NCI-H128 (cell line): ENCODE results near the gene NPAS3.

Source experiments
- DNase-seq: peaks from one replicate; lab custom pipeline; 2025; ENCODE audit not compliant: unreplicated experiment; lab: John Stamatoyannopoulos, UW

Gene NPAS3

DNA sequence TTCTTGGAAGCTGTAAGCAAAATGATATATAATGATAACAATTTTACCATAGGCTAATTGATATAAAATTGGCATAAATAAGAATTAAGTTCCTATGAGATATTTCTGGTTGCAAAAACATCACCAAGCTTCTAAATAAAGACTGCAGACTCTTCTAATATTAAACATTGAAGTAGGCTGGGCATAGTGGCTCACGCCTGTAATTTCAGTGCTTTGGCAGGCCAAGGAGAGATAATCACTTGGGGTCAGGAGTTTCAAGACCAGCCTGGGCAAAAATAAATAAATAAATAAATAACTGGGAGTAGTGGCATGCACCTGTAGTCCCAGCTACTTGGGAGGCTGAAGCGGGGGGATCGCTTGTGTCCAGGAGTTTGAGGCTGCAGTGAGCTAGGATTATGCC is 71.8 kb downstream of the NPAS3 start:
- no peak for DNase-seq

DNA sequence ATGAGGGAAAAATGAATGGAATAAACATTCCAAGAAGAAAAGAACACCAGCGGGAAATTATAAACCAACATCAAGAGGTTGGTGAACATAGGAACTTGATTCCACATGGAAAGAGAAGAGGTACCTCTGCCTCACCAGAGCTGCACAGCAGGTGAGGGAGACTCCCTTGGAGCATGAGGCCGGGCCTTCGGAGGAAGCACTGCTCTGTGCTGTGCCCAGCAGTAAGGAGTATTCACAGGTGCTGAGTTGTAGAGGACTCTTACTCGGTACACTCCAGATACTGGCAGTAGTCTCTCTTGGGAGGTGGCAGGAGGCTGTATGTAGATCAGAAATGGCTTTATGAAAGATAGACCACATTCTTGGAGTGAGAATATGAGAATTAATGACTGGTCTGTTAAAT is 76.0 kb downstream of the NPAS3 start:
- DNase-seq: no peak

DNA sequence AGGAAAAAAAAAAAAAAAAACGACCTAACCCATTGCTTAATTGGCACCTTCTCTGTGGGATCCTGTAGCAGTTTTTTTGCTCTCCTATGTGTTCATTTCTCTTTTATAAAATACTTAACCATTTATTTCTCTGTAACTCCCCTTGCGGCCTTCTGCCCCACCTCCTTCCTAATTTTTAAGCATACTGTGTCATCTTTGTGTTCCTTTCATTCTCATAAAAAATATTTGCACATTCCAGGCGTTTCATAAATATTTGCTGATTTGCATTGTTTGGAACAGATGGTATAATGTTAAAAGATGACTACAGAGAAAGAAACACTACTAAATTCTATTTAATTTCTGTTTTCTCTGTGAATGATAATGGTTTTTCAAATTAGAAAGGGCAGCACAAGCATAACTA is 77.9 kb downstream of the NPAS3 start:
- DNase-seq: no peak

DNA sequence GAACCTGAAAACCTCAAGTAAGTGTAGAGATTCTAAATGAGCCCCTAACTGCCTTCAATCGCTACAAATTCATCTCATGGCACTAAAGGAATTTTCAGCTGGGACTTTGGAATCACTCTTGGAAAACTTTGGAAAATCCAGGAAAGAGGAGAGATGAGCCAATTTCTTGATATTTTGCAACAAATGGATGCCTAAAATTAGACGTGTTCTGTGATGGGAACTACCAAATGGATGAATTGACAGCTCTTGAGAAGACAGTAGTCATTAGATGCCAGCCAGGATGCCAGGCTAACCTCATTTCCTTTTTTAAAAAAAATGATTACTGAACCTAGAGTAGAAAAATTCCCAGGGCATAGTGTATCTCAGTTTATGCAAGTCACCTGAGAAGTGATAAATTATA is 78.3 kb downstream of the NPAS3 start:
- DNase-seq: no peak

DNA sequence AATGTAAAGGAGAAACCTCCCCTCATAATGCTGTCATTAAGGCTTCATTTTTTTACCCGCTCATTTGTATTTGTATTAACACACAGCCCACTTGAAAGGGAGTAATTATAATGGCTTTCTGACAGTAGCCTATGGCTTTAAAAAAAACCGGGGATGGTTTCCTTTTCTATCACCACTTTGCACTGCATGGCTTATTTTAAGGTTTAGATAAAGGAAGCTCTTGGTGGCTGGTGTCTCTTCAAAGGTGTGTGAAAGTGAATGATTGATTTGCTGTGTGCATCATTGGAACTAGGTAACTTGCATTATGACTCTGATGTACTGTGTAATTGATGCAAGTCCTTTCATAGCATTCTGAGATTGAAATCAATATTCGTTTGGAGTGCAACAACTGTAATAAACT is 80.7 kb downstream of the NPAS3 start:
- no peak for DNase-seq

DNA sequence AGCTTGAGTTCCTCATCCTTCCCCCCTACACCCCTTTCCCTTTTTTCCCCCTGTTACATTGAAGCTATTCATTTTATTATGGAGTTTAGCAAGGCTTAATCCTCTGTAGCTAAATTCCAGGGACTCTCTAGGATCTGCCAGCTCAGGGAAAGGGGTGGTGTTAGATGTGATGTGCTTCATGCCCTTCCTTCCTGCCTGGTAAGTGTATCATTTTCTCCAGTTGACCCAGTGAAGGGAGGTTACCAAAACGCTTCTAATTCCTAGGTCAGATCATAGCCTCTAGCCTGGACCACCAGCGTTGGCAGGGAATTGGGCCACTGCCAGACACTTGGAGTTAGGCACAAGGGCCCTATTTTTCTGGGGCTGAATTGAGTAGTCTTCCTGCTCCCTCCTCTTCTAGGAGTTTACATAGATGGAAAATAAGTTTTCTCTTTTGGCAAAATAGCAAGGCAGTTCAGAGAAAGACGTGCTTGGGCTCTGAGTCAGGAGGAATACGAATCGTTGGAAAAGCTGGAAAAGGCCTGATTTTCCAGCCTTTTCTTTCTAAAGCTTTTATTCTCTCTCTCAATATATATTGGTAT is 88.3 kb downstream of the NPAS3 start:
- DNase-seq: no peak

DNA sequence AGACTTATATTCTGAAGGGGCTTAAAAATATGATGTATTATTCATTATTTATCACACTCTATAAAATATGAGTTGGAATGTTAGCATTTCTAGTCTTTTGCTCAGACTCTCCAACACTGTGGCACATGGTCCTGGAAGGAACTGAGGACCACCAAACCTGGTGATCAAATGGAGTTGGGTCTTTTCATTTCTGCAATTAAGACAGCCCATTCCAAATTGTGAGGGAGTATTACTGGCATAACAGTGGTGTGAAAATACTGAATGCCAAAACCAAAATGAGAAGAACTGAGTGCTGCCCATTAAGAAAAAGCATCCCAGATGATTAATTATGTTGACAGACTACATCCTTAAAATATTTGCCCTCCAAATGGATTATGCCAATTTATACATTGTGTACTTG is 90.8 kb downstream of the NPAS3 start:
- no peak for DNase-seq

DNA sequence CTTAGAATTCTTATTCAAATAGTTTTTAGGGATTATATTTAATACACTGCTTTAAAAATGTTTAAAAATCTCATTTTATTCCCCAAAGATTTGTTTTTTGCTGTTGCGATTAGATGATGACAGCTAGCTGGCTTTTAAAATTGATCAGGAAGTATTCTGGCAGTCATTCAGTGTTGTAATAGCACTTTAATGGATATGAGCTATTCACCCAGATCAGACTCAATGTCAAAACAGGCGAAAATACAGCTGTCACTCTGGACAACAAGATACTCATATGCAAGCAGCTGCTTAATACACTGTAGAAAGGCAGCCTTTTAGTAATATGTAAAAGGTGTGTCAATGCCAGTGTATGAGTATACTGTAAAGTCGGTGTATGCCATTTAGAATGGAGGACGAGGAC is 91.7 kb downstream of the NPAS3 start:
- no peak for DNase-seq

DNA sequence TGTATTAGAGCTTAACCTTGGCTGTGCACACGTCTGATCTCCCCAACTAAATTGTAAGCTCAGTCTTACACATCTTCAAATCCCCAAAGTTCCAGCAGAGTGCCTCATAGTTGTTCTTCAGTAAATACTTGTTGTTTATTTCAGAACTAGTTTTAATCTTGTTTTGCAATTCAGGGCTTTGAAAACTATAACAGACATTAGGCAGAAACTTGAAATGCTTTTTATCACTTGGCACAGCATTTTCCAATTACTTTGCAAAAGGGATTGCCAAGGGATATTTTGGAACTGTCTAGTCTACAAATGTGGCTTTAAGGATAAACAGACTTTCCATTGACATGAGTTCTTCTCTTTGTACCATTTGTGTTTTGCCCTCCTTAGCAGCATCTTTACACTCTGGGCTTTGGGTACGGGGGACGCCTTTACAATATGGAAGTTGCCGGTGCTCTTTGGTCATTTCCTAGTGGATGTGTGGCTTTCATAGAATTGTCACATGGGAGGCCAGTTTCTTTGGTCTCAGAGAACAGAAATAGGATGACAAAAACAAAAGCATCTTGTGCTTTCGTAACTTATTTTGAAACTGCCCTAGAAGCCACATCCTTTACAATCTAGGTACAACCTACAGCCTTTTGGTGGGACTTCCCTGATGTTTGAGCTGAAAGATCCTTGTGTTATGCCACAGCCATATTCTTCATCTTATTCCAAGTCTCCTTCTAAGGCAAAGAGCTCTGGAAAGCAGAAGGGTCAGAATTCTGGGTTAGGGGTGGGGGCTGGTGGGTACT is 96.9 kb downstream of the NPAS3 start:
- DNase-seq: no peak

DNA sequence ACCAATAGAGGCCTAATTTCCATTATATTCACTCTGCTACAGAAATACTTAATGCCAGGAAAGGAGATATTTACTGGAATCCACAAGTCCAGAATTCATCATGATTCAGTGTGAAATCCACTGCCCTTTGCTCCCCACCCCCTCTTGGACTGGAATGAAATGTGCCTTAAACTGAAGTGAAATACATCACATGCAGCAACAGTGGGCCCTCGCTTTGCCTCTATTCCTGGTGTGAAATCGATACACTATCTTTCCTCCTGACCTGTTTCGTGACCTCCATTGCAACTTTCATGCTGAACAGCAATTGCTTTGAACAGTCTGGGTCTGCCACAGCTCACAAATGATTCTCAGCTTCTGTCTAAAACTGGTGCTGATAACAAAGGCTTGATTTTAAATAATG is 100.6 kb downstream of the NPAS3 start:
- no peak for DNase-seq

DNA sequence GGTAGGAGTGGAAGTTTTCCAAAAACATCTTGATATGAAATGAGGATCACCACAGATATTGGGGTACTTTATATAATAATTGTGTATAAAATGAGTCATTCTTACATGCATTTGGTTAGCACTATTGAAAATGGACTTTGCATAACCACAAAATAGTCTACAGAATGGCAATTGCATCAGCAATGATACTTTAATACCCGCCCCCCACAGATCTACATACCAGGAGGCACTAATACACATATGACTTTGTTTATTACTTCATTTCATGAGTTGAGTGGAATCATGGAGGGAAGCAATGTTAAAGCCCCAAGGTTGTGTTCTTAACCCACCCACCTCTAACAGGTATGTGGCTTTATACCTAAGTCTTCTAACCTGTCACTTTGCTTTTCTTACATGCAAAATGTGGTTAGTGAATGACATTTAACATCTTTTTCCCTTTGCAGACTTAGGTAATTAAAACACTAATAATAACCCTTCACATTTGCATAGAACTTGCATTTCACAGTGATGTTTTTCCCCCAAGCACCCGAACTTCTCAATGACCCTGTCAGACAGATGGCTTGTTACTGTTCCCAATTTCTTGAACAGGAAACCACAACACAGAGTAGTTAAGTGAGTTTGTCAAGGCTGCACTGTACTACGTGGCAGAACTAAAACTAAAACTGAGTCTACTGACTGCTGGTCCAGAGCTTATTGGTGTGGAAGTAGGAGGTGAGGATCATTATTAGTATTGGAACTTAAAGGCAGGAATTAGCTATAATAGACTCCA is 101.9 kb downstream of the NPAS3 start:
- no peak for DNase-seq

DNA sequence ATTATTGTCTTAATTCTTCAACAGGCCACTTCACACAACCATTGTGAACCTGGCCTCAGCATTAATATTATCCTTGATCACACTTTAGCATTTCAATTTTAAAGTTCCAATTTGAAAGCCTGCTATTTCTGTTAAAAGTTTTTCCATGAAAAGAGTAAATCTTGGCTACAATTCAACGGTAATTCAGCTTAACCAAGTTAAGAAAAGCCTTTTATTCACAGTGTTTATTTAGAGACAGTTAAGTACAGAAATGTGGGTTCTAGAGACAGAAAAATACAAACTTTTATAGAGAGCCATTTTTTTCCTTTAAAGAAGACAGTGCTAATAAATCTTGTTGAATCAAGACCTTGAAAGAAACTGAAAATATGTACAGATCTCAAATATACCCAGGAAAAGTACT is 103.9 kb downstream of the NPAS3 start:
- DNase-seq: no peak

DNA sequence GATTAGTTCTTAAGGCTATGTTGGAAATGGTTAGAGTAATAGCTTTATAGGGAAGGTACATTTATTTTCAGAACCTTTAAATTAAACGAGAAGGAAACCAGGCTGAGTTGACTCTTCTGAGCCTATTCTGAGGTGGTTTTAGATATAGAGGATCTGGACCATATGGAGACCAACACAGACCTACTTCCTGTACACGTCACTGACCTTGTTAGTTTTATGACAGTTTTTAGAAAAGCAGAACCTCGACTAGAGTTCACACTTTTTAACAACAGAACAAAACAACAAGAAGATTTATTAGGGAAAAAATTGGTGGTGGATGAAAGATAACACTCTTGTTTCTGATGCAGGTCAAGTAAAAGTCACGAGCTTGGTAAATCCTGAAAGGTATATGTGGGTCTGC is 107.1 kb downstream of the NPAS3 start:
- no peak for DNase-seq

DNA sequence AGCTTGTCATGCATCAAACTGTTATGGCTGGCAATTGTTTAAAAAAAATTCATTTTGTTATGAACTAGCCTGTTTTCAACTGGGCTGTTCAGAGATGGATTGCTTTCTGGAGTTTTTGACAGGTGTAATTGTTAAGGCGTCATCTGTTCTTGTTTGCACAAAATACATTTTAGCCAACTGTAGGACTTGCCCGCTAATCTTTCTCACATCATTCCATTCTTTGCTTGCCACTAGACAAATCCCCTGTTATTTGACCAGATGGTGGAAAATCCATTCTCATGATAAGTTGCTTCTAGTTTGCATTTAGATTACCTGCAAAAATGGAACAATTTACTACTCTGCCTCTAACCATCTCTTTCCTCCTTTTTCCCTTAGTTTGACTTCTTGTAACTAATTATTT is 114.3 kb downstream of the NPAS3 start:
- no peak for DNase-seq

DNA sequence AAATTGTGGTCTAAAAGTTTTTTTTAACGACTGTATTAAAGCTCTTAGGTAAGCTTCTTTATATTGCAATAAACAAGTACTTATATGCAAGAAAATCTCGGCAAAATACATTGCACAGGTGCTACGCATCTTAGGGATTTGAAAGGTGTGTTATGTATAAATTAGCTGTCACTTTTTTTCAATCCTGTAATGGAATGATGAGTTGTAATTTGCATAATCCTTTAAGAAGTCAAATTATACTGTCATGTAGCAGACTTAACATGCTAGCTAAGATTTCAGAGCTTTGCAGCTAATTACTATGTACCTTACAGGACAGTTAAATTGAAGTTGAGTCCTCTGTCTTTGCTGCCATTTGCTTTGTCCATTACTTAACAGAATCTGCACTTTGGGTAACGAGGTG is 117.5 kb downstream of the NPAS3 start:
- no peak for DNase-seq

DNA sequence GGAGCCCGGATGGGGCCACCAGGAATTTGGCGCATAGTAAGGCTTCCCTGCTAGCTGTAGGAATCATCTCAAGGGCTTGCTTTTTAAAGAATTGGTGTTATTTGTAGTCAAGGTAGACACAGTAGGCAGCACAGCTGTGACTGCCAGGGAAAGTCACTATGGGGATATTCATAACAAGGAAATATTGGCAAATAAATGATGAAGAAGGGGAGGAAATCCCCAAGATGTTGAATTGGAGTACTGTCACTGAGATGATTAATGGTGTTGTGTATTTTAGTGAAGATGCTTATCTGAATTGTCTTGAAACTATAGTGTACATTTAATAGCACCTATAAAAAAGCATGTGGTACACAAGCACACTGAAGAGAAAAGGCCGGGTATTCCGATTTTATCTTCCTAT is 118.9 kb downstream of the NPAS3 start:
- DNase-seq: no peak

DNA sequence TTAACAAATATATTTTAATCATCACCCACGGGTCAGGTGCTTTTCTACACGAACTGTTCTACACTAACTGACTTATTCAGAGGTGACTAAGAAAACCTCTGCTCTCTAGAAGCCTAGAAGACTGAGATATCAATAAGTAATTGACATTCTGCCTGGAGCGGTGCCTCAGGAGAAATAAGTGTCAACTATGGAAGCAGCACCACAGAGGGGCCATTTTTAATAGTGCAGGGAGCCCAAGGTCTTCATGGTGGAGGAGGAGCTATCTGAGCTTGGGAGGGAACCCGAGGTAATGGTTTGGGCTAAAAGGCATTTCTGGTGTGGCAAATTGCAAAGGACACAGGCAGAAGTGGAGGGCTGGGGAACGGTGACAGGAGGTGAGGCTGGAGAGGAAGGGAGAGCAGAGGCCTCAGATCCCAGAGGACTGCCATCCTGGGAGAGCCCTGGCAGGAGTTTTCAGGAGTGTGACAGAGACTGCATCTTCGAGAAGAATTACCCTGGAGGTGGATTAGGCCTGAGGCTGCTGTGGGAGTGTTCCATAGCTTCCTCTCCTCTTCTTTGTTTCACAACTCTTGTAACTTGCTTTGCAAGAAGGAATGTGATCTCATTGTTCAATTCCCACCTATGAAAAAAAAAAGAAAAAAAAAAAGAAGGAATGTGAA is 123.1 kb downstream of the NPAS3 start:
- no peak for DNase-seq

DNA sequence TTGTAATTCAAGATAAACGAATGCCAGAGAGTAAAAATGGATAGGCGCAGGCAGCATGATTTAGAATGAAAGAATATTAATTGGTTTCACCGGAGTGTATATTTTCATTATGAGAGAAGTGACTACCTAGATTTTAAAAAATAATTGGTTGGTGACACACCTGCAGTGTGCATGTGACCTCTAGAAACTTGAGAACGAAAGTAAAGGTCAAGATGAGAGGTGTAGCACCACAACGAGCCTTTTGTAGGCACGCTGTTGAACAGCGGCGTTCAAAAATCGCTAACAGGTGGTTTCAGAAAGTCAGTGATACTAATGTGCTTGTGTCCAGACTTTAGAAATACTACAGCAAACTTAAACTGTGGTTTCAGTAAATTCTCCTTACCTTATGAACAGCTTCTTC is 123.8 kb downstream of the NPAS3 start:
- no peak for DNase-seq

DNA sequence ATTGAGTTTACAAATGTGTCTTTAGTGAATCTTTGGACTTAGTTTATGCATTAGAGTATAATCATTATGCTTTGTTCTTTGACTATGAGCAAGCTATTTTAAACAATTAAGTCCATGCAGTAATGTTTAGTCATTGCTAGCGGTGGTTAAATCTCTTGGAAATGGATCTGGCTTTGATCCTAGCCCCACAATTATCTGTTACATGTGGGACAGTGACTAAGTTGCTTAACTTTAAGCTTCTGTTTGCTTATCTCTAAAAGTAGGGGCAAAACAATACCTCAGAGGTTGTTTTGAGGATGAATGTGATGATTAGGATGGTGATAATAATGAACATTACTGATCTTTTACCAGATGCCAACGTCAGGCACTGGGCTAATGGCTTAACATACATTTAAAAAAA is 124.2 kb downstream of the NPAS3 start:
- no peak for DNase-seq

DNA sequence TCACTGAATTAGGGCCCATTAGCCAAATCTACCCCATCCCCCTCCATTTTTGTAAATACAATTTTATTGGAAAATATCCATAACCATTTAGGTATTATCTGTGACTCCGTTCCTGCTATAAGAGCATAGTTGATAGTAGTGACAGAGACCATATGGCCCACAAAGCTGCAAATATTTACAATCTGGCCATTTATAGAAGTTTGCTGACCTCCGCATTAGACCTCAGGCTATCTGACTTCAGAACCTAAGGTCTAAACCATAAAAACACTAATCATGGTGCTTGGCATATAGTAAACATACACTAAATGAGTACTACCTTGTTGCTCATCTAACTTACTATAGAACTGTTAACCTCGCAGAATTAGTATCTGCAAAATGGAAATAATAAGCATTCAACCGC is 124.8 kb downstream of the NPAS3 start:
- DNase-seq: no peak

DNA sequence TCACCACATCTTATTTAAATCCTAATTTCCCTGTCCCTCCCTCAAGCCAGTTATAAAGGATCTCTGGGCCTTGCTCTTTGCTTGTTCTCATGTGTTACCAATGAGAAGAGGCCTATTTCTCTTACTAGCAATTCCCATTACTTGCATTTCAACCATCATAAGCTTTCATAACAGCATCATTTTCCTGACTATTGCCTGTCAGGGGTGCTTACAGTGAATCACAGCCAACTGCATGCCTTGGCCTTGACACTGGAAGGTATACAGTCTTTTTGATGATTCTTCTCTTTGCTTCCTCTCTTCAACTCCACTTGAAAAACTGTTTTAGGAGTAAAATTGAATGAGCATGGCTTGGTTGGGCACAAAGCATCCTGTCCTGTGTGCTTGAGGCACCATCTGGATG is 127.0 kb downstream of the NPAS3 start:
- no peak for DNase-seq

DNA sequence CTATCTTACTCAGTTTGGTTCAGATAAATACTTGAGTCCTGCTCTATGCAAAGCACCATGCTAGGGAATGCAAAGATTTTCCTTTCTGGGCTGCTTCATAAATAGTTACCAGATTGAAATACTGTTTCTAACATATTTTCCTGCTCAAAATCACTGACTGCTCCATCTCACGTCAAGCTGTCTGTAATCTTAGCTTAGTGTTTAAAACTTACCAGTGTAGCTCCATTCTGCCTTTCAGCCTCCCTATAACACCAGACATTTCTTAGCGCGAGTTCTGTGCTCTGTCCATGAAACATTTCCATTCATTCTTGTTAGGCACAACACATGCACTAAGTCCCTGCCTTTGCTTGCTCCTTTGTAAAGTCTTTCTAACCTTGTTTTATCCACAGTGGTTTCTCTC is 129.4 kb downstream of the NPAS3 start:
- no peak for DNase-seq
